ENCODE data around the gene POLRMT.
"Not testable (repeated sequence)": the region's sequence is repeated elsewhere in the genome, so short reads cannot be mapped to it uniquely, and the experiment has no call there.

POLRMT gene

DNA sequence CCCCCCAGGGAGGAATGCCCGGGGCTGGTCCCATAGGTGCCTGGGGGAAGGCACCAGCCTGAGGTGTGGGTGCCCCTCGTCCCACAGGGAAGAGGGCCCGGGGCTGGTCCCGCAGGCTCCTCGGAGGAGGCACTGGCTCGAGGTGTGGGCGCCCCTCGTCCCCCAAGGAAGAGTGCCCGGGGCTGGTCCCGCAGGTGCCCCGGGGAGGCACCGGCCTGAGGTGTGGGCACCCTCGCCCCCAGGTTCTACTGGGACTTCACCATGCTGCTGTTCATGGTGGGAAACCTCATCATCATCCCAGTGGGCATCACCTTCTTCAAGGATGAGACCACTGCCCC is 30.1 kb downstream of the POLRMT start:
- H3K36me3 Mint-ChIP-seq (ENCODE audit: insufficient read depth); ATAC-seq (replicated peaks); H3K27me3 Mint-ChIP-seq; H3K27ac Mint-ChIP-seq; H3K9me3 Mint-ChIP-seq; H3K4me3 Mint-ChIP-seq; H3K4me1 Mint-ChIP-seq (ENCODE audit: low read depth in 2 of 2); DNase-seq: not testable (repeated sequence)

DNA sequence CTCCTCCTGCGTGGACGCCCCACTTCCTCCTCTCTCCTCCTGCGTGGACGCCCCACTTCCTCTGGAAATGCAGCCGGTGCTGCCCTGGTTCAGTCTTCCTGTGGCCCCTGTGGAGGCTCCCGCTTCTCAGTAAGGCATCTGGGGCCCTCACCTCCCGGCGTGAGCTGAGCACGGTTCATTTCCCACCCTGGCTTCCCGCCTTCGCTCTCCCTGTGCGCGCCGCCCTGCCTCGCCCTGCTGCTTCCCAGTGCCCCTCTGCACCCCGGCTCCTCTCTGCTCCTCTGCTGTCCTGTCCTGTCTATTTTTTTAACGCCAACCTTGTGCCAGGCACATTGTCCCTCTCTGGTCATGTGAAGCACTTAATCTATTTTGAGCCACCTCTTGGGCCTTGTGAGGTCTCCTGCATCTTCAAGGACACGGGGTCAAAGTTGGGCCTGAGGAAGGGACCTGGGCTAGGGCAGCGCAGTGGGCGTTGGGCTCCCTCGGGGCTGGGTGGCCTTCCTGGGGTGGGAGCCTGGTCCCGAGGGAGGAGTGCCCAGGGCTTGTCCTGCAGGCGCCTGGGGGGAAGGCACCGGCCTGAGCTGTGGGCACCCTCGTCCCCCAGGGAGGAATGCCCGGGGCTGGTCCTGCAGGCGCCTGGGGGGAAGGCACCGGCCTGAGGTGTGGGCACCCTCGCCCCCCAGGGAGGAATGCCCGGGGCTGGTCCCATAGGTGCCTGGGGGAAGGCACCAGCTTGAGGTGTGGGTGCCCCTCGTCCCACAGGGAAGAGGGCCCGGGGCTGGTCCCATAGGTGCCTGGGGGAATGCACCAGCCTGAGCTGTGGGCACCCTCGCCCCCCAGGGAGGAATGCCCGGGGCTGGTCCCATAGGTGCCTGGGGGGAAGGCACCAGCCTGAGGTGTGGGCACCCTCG is 30.7 kb downstream of the POLRMT start:
- no peaks in the 10 kb centered on the region for H3K9me3 Mint-ChIP-seq
- ATAC-seq (replicated peaks) = no peak
- peaks cover 6% of the 10 kb centered on the region for H3K36me3 Mint-ChIP-seq (ENCODE audit: insufficient read depth)
- no peaks in the 10 kb centered on the region for H3K27me3 Mint-ChIP-seq
- no peak overlapping the region for H3K4me3 Mint-ChIP-seq
- no peaks in the 10 kb centered on the region for H3K4me1 Mint-ChIP-seq (ENCODE audit: low read depth in 2 of 2)
- no peak for DNase-seq
- H3K27ac Mint-ChIP-seq = no peak overlapping the region

DNA sequence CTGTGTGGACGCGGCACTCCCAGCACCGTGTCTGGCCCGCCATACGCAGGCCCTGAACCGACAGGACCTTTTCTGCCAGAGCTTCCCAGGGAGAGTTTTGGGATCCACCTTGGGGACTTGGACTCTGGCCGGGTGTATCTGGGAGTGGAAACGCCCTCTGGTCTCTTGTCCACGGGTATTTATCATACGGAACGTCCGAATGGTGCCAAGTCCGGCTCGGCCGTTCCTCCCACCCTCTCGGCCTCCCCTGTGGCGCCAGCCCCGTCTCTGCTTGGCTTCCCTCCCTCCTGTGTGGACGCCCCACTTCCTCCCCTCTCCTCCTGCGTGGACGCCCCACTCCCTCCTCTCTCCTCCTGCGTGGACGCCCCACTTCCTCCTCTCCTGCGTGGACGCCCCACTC is 31.5 kb downstream of the POLRMT start:
- no peak for ATAC-seq (replicated peaks)
- no peaks in the 10 kb centered on the region for H3K4me1 Mint-ChIP-seq (ENCODE audit: low read depth in 2 of 2)
- H3K27me3 Mint-ChIP-seq = no peaks in the 10 kb centered on the region
- H3K9me3 Mint-ChIP-seq = no peaks in the 10 kb centered on the region
- H3K4me3 Mint-ChIP-seq = no peak overlapping the region
- H3K36me3 Mint-ChIP-seq (ENCODE audit: insufficient read depth) = peaks cover 8% of the 10 kb centered on the region
- H3K27ac Mint-ChIP-seq = no peak overlapping the region
- no peak for DNase-seq

DNA sequence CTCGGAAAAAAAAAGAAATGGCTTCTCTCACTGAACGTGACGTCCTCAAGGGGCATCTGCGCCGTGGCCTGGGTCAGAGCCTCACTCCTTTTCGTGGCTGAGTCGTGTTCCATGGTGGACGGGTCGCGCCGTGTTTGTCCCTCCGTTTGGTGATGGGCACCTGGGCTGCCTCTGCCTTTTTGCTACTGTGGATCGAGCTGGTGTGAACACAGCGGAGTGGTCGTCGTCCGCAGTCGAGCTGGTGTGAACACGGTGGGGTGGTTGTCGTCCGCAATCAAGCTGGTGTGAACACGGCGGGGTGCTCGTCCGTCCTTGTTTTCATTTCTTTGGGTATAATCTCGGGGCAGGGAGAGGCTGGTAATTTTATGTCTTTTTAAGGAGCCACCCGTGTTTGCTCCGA is 32.0 kb downstream of the POLRMT start:
- no peak overlapping the region for H3K27ac Mint-ChIP-seq
- no peaks in the 10 kb centered on the region for H3K9me3 Mint-ChIP-seq
- no peak overlapping the region for H3K4me3 Mint-ChIP-seq
- DNase-seq (no peak), ATAC-seq (replicated peaks) (no peak)
- H3K27me3 Mint-ChIP-seq = no peaks in the 10 kb centered on the region
- no peaks in the 10 kb centered on the region for H3K4me1 Mint-ChIP-seq (ENCODE audit: low read depth in 2 of 2)
- H3K36me3 Mint-ChIP-seq (ENCODE audit: insufficient read depth) = peaks cover 8% of the 10 kb centered on the region

DNA sequence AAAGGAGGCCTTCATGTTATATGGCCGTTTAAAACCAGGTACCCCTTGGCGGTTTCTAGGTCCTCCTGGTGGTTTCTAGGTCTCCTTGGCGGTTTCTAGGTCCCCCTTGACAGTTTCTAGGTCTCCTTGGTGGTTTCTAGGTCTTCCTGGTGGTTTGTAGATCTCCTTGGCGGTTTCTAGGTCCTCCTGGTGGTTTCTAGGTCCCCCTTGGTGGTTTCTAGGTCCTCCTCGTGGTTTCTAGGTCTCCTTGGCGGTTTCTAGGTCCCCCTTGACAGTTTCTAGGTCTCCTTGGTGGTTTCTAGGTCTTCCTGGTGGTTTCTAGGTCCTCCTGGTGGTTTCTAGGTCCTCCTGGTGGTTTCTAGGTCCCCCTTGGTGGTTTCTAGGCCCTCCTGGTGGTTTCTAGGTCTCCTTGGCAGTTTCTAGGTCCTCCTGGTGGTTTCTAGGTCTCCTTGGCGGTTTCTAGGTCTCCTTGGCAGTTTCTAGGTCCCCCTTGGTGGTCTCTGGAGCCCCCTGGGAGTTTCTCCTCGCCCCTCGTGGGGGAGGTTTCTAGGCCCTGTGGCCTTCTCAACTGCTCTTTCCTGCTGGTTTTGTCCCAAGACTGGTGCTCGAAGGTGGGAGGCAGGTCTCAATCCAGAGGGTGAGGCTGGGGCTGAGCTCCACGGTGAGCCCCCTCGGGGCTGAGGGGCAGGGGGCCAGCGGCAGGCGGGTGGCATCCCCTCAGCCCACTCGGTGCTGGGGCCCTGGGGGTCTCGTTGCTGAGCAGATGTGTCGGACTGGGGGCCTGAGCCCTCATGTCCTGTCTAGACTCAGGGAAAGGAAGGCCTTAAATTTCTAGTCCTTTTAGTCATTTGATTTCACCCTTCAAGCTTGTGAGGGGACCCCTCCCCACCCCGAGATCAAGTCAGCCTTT is 35.7 kb downstream of the POLRMT start:
- Mint-ChIP-seq H3K9me3 (no peaks in the 10 kb centered on the region), H3K36me3 (ENCODE audit: insufficient read depth) (peaks cover 8% of the 10 kb centered on the region), H3K27me3 (no peaks in the 10 kb centered on the region), H3K4me1 (ENCODE audit: low read depth in 2 of 2) (no peaks in the 10 kb centered on the region), H3K27ac (no peak overlapping the region), H3K4me3 (no peak overlapping the region)
- ATAC-seq (replicated peaks) = no peak
- DNase-seq = no peak

DNA sequence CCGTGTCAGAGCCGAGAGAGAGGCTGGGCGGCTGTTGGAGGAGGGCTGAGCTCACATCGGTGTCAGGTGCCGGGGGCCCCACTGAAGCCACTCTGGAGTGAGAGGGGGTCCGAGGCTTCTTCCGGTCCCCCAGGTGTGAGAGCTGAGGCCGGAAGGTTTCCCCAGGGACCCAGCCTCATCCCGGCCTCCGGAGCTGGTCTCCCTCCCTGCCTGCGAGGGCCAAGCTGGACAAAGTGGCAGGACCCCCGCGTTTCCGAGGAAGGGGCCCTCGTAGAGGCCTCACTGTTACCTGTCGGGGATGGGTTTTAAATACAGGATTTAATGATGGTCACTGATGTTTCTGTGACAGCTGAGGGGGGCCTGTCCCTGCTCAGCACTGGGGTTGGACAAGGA is 37.1 kb downstream of the POLRMT start:
- Mint-ChIP-seq H3K9me3 (no peaks in the 10 kb centered on the region), H3K4me1 (ENCODE audit: low read depth in 2 of 2) (no peaks in the 10 kb centered on the region), H3K27ac (peak overlapping the region in 1 of 2 donors; percentile 70), H3K27me3 (no peaks in the 10 kb centered on the region), H3K4me3 (no peak overlapping the region), H3K36me3 (ENCODE audit: insufficient read depth) (peaks cover 6% of the 10 kb centered on the region)
- DNase-seq = no peak
- ATAC-seq (replicated peaks) = no peak

DNA sequence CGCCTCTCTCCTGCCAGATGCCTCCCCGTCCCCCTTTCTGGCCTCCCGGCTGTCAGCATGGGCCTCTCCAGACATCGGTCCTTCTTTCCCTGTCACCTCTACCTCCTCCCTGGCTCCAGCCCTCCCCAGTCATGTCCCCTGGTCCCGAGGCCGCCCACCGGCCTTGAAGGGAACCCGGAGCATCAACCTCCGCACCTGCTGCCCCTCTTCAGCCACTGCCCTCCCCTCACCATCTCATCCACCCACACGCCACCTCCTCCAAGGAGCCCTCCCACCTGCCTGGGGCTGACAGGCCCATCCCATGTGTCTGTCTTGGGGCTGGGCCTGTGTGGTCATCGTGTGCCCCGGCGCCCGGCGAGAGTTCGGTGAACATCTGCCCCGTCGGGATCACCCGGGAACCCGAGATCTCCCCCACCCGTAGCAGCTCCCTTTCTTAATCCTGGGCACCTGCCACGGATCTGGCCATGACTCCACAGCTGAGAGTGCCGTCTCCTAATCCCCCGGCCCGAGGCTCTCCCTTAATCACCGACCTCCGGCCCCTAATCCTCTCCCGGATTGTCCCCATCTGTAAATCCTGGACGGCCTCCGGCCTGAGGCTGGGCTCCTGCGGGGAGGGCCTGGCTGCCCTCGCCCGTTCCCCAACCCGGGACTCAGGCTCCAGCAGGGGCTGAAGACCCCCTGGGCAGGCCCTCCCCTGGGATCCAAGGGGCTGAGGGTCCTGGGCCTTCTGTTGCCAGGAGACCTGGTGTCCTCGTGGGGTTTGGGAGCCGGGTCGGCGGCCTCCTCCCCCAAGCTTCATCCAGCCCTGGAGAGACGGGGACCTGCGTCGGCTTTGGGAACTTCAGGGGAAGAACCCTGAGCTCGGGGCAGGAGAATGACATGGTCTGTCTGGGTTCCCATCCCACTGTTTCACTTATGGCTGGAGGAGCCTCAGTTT is 37.7 kb downstream of the POLRMT start:
- no peaks in the 10 kb centered on the region for H3K4me1 Mint-ChIP-seq (ENCODE audit: low read depth in 2 of 2)
- H3K36me3 Mint-ChIP-seq (ENCODE audit: insufficient read depth) = peaks cover 4% of the 10 kb centered on the region
- peak overlapping the region in 1 of 2 donors; percentile 70 for H3K27ac Mint-ChIP-seq
- ATAC-seq (replicated peaks) (no peak), DNase-seq (no peak)
- H3K9me3 Mint-ChIP-seq = no peaks in the 10 kb centered on the region
- no peak overlapping the region for H3K4me3 Mint-ChIP-seq
- H3K27me3 Mint-ChIP-seq = no peaks in the 10 kb centered on the region

DNA sequence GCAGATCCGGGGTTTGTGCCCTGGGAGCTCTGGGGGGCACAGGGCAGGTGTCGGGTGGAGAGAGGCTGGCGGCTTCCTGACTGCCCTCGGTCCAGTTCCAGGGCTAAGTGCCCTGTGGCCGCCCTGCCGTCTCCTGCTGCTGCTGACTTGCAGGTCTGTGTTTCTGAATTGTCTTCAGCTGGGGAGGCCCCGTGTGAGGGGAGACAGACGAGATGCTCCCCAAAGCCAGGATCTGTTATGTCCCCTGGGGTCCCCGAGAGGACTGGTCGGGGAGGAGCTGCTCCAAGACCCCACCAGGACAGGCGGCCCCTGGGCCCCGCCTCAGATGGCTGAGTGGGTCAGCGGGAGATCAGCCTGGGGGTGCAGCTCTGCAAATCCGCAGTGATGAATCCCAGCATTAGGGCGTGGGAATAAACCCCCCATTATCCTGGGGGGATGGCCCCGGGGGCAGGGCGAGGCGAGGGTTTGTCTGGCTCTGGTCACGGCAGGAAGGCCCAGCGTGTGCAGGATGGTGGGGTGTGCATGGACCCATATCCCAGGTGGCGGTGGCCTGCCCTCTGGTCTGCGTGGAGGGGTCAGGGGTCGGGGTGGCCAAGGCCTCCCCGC is 39.0 kb downstream of the POLRMT start:
- H3K4me3 Mint-ChIP-seq = no peak overlapping the region
- DNase-seq (no peak), ATAC-seq (replicated peaks) (no peak)
- H3K27me3 Mint-ChIP-seq = no peaks in the 10 kb centered on the region
- H3K36me3 Mint-ChIP-seq (ENCODE audit: insufficient read depth) = peaks cover 4% of the 10 kb centered on the region
- H3K9me3 Mint-ChIP-seq = no peaks in the 10 kb centered on the region
- peaks cover 0 to 2% of the 10 kb centered on the region in 2 donors for H3K4me1 Mint-ChIP-seq (ENCODE audit: low read depth in 2 of 2)
- no peak overlapping the region for H3K27ac Mint-ChIP-seq

DNA sequence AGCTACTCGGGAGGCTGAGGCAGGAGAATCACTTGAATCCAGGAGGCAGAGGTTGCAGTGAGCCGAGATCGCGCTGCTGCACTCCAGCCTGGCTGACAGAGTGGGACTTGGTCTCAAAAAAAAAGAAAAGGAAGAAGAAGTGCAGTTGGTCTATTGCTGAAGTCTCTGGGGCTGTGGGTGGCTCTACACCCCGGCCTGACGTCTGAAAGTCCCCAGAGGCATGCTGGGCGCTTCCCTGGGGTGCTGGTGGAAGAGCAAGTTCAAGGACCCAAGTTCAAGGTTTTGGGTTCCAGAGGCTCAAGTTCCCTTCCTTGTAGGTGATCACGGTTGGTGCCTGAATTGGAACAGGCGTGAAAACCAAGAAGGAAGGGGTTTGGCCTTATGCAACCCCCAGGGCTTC is 39.8 kb downstream of the POLRMT start:
- DNase-seq (no peak), ATAC-seq (replicated peaks) (no peak)
- H3K36me3 Mint-ChIP-seq (ENCODE audit: insufficient read depth) = peaks cover 4% of the 10 kb centered on the region
- H3K27me3 Mint-ChIP-seq = peaks cover 0 to 3% of the 10 kb centered on the region in 2 donors
- H3K9me3 Mint-ChIP-seq = no peaks in the 10 kb centered on the region
- no peak overlapping the region for H3K4me3 Mint-ChIP-seq
- H3K27ac Mint-ChIP-seq = no peak overlapping the region
- H3K4me1 Mint-ChIP-seq (ENCODE audit: low read depth in 2 of 2) = peaks cover 0 to 5% of the 10 kb centered on the region in 2 donors

DNA sequence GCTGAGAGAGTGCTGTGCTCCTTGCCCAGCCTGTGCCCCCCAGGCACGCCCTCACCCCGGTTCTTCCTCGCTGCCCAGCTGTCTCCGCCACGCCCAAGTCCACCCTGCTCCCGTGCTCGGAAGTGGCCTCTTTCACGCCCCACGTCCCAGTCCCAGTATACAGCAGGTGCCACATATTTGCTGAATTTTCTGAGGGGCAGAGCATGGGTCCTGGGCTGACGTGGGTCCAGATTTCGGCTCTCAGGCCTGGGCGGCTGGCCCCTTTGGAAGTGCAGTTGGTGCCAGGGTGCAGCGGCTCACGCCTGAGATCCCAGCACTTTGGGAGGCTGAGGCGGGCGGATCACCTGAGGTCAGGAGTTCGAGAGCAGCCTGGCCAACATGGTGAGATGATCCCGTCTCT is 40.3 kb downstream of the POLRMT start:
- DNase-seq (no peak), ATAC-seq (replicated peaks) (no peak)
- H3K4me3 Mint-ChIP-seq = peak overlapping the region in 1 of 2 donors; percentile 15
- H3K9me3 Mint-ChIP-seq = no peaks in the 10 kb centered on the region
- peaks cover 0 to 7% of the 10 kb centered on the region in 2 donors for H3K4me1 Mint-ChIP-seq (ENCODE audit: low read depth in 2 of 2)
- H3K36me3 Mint-ChIP-seq (ENCODE audit: insufficient read depth) = peaks cover 4% of the 10 kb centered on the region
- no peak overlapping the region for H3K27ac Mint-ChIP-seq
- peaks cover 0 to 8% of the 10 kb centered on the region in 2 donors for H3K27me3 Mint-ChIP-seq

DNA sequence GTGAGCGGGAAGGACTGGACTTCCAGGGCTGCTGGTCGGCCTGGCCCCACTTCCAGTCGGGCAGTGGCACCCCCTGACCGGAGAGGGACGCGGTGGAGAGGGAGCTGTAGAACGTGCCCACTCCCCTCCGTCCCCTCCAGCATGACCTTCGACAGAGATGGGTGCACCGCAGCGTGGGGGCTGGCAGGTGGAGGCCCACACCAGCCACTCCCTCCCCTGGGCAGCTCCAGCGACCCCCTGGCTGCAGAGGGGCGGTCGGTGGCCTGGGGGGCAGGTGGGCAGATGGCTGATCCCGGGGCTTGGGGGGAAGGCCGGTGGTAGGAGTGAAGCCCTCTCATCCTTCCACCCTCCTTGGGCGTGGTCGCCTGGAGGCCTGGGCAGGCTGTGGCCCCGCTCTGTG is 41.2 kb downstream of the POLRMT start:
- H3K4me1 Mint-ChIP-seq (ENCODE audit: low read depth in 2 of 2) = peaks cover 0 to 7% of the 10 kb centered on the region in 2 donors
- no peaks in the 10 kb centered on the region for H3K9me3 Mint-ChIP-seq
- ATAC-seq (replicated peaks) = no peak
- H3K4me3 Mint-ChIP-seq = no peak overlapping the region
- peaks cover 0 to 11% of the 10 kb centered on the region in 2 donors for H3K27me3 Mint-ChIP-seq
- no peak for DNase-seq
- no peak overlapping the region for H3K27ac Mint-ChIP-seq
- H3K36me3 Mint-ChIP-seq (ENCODE audit: insufficient read depth) = no peaks in the 10 kb centered on the region

DNA sequence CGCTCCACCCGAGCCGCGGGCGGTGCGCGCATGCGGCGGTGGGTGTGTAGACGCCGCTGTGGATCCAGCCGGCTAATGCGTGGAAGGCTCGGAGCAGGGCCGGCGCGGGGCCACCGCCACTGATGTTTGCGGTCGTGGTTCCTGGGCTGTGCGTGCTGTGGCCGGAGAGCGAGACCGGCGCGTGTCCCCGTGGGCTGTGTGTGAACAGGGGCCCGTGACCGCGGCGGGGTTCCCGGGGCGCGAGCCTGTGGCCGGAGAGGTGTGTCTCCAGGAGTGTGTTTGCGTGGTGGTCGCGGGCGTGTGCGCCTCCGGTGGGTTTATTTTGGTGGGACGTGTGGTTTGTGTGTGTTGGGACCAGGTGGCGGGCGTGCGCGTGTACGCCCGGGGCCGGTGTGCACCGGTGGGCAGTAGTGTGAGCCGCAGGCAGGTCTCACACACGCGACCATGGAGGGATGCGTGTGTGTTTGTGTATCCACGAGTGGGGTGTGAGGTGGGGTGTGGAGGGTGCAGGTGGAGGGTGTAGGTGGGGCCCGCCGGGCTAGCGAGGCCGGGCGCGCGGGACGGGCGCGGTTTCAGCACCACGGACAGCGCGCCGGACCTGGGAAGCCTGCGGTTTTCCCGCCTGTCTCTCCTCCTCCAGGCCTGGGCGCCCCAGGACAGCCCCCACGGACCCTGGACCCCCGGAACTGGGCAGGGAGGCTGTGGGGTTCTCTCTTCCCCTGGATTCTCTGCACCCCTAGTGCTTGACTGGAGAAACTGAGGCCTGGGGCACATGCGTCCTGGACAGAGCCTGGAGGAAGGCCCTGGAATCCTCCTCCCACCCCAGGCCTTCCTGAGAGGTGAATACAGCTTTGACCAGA is 42.0 kb downstream of the POLRMT start:
- no peak for ATAC-seq (replicated peaks)
- peaks cover 0 to 7% of the 10 kb centered on the region in 2 donors for H3K4me1 Mint-ChIP-seq (ENCODE audit: low read depth in 2 of 2)
- H3K27ac Mint-ChIP-seq = no peak overlapping the region
- DNase-seq = no peak
- no peaks in the 10 kb centered on the region for H3K36me3 Mint-ChIP-seq (ENCODE audit: insufficient read depth)
- H3K9me3 Mint-ChIP-seq = no peaks in the 10 kb centered on the region
- H3K4me3 Mint-ChIP-seq = peak overlapping the region; percentile 25 to 36
- H3K27me3 Mint-ChIP-seq = peaks cover 0 to 11% of the 10 kb centered on the region in 2 donors

Measured in effector memory CD8-positive, alpha-beta T cell (primary cell).